Neural progenitor cell (in vitro differentiated cells): ENCODE data around the gene GP1BB. TPM values are rescaled to one million over a fixed set of nuclear protein-coding genes. Genes with fewer than 3 reads are reported as not detected.

Experiments
- DNase-seq: peaks from one replicate; pipeline ENCODE4 v3.0.0-alpha.2; 2016; ENCODE audit warnings: low spot score
- H2AFZ ChIP-seq: fragments of 200-600 bp; sonication (generic); replicated peaks from 2 replicates; pipeline ENCODE4 v1.6.1; 2016; ENCODE audit warnings: antibody characterized with exemption
- H3F3A ChIP-seq: fragments of 200-600 bp; sonication (generic); 2 replicates; pipeline ENCODE4 v1.6.1; 2016; ENCODE audit warnings: antibody characterized with exemption, low read depth
- H3K27ac ChIP-seq: fragments of 200-600 bp; sonication (generic); 2 replicates; pipeline ENCODE4 v1.5.1; 2016; ENCODE audit warnings: mild to moderate bottlenecking
- H3K27me3 ChIP-seq: fragments of 200-600 bp; sonication (generic); 2 replicates; pipeline ENCODE4 v1.6.1; 2016; ENCODE audit warnings: mild to moderate bottlenecking, moderate library complexity
- H3K36me3 ChIP-seq: fragments of 200-600 bp; sonication (generic); 2 replicates; pipeline ENCODE4 v1.5.1; 2016
- H3K4me1 ChIP-seq: fragments of 200-600 bp; sonication (generic); 2 replicates; pipeline ENCODE4 v1.6.1; 2016; ENCODE audit warnings: mixed run types
- H3K4me2 ChIP-seq: fragments of 200-600 bp; sonication (generic); 2 replicates; pipeline ENCODE4 v1.6.1; 2016
- H3K4me3 ChIP-seq: fragments of 200-600 bp; sonication (generic); 2 replicates; pipeline ENCODE4 v1.5.1; 2016
- H3K79me2 ChIP-seq: fragments of 200-600 bp; sonication (generic); 2 replicates; pipeline ENCODE4 v1.6.1; 2016; ENCODE audit warnings: low read depth
- H3K9ac ChIP-seq: fragments of 200-600 bp; sonication (generic); 2 replicates; pipeline ENCODE4 v1.6.1; 2016
- H3K9me3 ChIP-seq: fragments of 200-600 bp; sonication (generic); 2 replicates; pipeline ENCODE4 v1.5.1; 2016; ENCODE audit warnings: low read depth
- H4K20me1 ChIP-seq: fragments of 200-600 bp; sonication (generic); 2 replicates; pipeline ENCODE4 v1.6.1; 2016; ENCODE audit warnings: low read depth
- H3K27ac Mint-ChIP-seq: 3 replicates; pipeline ENCODE4 v1.8.0; 2021; ENCODE audit warnings: mixed read lengths
- H3K27me3 Mint-ChIP-seq: 2 replicates; pipeline ENCODE4 v1.8.0; 2022; ENCODE audit warnings: low read depth, mild to moderate bottlenecking, inconsistent platforms, moderate library complexity, mixed read lengths; ENCODE audit not compliant: insufficient read depth
- H3K36me3 Mint-ChIP-seq: 3 replicates; pipeline ENCODE4 v1.8.0; 2021; ENCODE audit warnings: mixed read lengths
- H3K4me1 Mint-ChIP-seq: 3 replicates; pipeline ENCODE4 v1.8.0; 2021; ENCODE audit warnings: mixed read lengths
- H3K4me3 Mint-ChIP-seq: 3 replicates; pipeline ENCODE4 v1.8.0; 2021; ENCODE audit warnings: mild to moderate bottlenecking, moderate library complexity, mixed read lengths
- H3K9me3 Mint-ChIP-seq: 3 replicates; pipeline ENCODE4 v1.8.0; 2020; ENCODE audit warnings: mixed read lengths
- EZH2 ChIP-seq: fragments of 200-600 bp; sonication (generic); IDR thresholded peaks from 2 replicates; pipeline ENCODE4 v1.6.1; 2017; ENCODE audit warnings: antibody characterized with exemption, mild to moderate bottlenecking, moderate library complexity
- EZH2phosphoT487 ChIP-seq: fragments of 200-600 bp; sonication (generic); IDR thresholded peaks from 2 replicates; pipeline ENCODE4 v1.6.1; 2017; ENCODE audit warnings: antibody characterized with exemption
- total RNA-seq: library from RNA; depleted of rRNA; stranded (reverse); fragments of >200 nt; gene quantifications from 2 replicates; pipeline ENCODE4 v1.2.3, GENCODE V29; 2015; ENCODE audit warnings: low replicate concordance
- TF ChIP-seq, protein P1 (sequence below): fragments of 200-600 bp; sonication (generic); IDR thresholded peaks from 2 replicates; pipeline ENCODE4 v1.5.1; 2017; ENCODE audit warnings: antibody characterized with exemption, mild to moderate bottlenecking

Gene GP1BB
- total RNA-seq, 1 donor from 2014 or later, result not detected

- Mint-ChIP-seq H3K9me3 (no peaks in the 10 kb centered on the region), H3K36me3 (no peaks in the 10 kb centered on the region), H3K4me1 (peaks cover 9% of the 10 kb centered on the region), H3K4me3 (no peak overlapping the region), H3K27ac (no peak overlapping the region), H3K27me3 (peaks cover 12% of the 10 kb centered on the region)
- H2AFZ ChIP-seq, result no peak overlapping the region
- H3K27ac ChIP-seq, result no peak overlapping the region
- peaks cover 6% of the 10 kb centered on the region for H3F3A ChIP-seq
- no peak overlapping the region for H3K9ac ChIP-seq
- no peak for DNase-seq
- H3K36me3 ChIP-seq, result no peaks in the 10 kb centered on the region
- no peaks in the 10 kb centered on the region for H3K9me3 ChIP-seq
- H3K4me2 ChIP-seq, result no peak overlapping the region
- no peak for TF ChIP-seq EZH2phosphoT487
- TF ChIP-seq EZH2, result no peak
- TF ChIP-seq, protein P1, sequence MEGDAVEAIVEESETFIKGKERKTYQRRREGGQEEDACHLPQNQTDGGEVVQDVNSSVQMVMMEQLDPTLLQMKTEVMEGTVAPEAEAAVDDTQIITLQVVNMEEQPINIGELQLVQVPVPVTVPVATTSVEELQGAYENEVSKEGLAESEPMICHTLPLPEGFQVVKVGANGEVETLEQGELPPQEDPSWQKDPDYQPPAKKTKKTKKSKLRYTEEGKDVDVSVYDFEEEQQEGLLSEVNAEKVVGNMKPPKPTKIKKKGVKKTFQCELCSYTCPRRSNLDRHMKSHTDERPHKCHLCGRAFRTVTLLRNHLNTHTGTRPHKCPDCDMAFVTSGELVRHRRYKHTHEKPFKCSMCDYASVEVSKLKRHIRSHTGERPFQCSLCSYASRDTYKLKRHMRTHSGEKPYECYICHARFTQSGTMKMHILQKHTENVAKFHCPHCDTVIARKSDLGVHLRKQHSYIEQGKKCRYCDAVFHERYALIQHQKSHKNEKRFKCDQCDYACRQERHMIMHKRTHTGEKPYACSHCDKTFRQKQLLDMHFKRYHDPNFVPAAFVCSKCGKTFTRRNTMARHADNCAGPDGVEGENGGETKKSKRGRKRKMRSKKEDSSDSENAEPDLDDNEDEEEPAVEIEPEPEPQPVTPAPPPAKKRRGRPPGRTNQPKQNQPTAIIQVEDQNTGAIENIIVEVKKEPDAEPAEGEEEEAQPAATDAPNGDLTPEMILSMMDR, result no peak
- no peaks in the 10 kb centered on the region for H3K79me2 ChIP-seq
- H3K4me1 ChIP-seq, result no peaks in the 10 kb centered on the region
- no peaks in the 10 kb centered on the region for H4K20me1 ChIP-seq
- no peak overlapping the region for H3K4me3 ChIP-seq
- peaks cover 47% of the 10 kb centered on the region for H3K27me3 ChIP-seq
Observed at GRCh38 chr22:19710769-19711106, 12.6 kb upstream of the GP1BB start.

- H3K27me3 ChIP-seq, result peaks cover 72% of the 10 kb centered on the region
- H3K27ac Mint-ChIP-seq, result no peak overlapping the region
- H3K27me3 Mint-ChIP-seq, result peaks cover 16% of the 10 kb centered on the region
- TF ChIP-seq EZH2, result no peak
- TF ChIP-seq, protein P1, result no peak
- no peak for TF ChIP-seq EZH2phosphoT487
- H2AFZ ChIP-seq, result no peak overlapping the region
- H3K36me3 ChIP-seq, result no peaks in the 10 kb centered on the region
- H3K4me1 Mint-ChIP-seq, result peaks cover 14% of the 10 kb centered on the region
- no peak overlapping the region for H3K27ac ChIP-seq
- no peaks in the 10 kb centered on the region for H3K9me3 ChIP-seq
- H3K4me3 Mint-ChIP-seq, result peak overlapping the region; percentile 88
- no peaks in the 10 kb centered on the region for H4K20me1 ChIP-seq
- no peaks in the 10 kb centered on the region for H3K79me2 ChIP-seq
- H3K4me2 ChIP-seq, result no peak overlapping the region
- H3K4me3 ChIP-seq, result no peak overlapping the region
- H3K4me1 ChIP-seq, result no peaks in the 10 kb centered on the region
- no peaks in the 10 kb centered on the region for H3K9me3 Mint-ChIP-seq
- DNase-seq, result no peak
- H3F3A ChIP-seq, result peaks cover 17% of the 10 kb centered on the region
- H3K9ac ChIP-seq, result no peak overlapping the region
- H3K36me3 Mint-ChIP-seq, result peaks cover 3% of the 10 kb centered on the region
Observed at GRCh38 chr22:19713245-19713644, 10.1 kb upstream of the GP1BB start.

DNA sequence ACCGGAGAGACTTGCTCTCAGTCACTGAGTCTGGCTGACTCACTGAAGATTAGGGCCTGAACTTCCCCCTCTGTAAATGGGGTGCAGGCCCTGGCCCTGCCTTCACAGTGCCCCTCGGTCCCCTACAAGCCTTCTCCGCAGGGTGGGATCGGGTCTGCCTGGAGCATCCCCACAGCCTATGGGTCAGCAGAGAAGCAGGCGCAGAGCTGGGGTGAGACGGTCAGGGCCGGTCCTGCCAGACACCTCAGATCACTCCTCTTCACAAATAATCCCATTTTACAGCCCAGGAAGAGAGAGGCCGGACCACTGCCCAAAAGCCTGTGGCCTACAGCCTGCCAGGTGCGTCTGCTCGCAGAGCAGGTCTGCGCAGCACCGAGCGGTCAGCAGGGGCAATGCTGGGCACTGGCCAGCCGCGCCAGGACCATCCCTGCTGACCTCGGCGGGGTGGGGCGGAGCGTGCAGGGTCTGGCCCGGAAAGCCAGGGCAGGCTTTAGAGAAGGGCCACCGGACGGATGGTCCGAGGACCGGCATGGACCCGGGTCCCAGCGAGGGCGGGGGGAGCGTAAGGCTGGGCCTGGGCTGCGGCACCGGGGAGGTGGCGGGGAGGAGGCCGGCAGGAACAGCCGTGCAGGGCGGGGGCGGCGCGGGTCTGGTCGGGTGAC is 9.6 kb upstream of the GP1BB start:
- no peaks in the 10 kb centered on the region for H3K36me3 ChIP-seq
- Mint-ChIP-seq H3K9me3 (no peaks in the 10 kb centered on the region), H3K4me1 (peaks cover 14% of the 10 kb centered on the region), H3K4me3 (peak overlapping the region; percentile 88), H3K27ac (no peak overlapping the region), H3K27me3 (peaks cover 16% of the 10 kb centered on the region), H3K36me3 (peaks cover 3% of the 10 kb centered on the region)
- H3K9ac ChIP-seq, result no peak overlapping the region
- H3K27me3 ChIP-seq, result peaks cover 78% of the 10 kb centered on the region
- no peak for TF ChIP-seq EZH2
- TF ChIP-seq, protein P1, result peak; percentile 21
- peak; percentile 73 for DNase-seq
- H2AFZ ChIP-seq, result peak overlapping the region; percentile 100
- no peaks in the 10 kb centered on the region for H3K9me3 ChIP-seq
- peak overlapping the region; percentile 92 for H3K4me2 ChIP-seq
- peaks cover 5% of the 10 kb centered on the region for H3K4me1 ChIP-seq
- H4K20me1 ChIP-seq, result peaks cover under 1% of the 10 kb centered on the region
- peaks cover 17% of the 10 kb centered on the region for H3F3A ChIP-seq
- H3K4me3 ChIP-seq, result peak overlapping the region; percentile 71
- H3K27ac ChIP-seq, result no peak overlapping the region
- no peaks in the 10 kb centered on the region for H3K79me2 ChIP-seq
